Testis (tissue), 3 donors: Measurements from ENCODE around the gene MCTP1. TPM values are rescaled to one million over a fixed set of nuclear protein-coding genes. Genes with fewer than 3 reads are reported as not detected.

ENCODE experiments used
- DNase-seq: peaks from one replicate; pipeline ENCODE4 v3.0.0-alpha.2; 2019
- H3K27ac ChIP-seq, 2 donors: fragments of 200-600 bp; sonication (generic); one replicate each; pipeline ENCODE4 v1.5.1; 2019
- H3K27me3 ChIP-seq: fragments of 200-600 bp; sonication (generic); one replicate; pipeline ENCODE4 v1.5.1; 2019
- H3K36me3 ChIP-seq: fragments of 200-600 bp; sonication (generic); one replicate; pipeline ENCODE4 v1.5.1; 2017; ENCODE audit warnings: low read depth; ENCODE audit errors: missing control alignments
- H3K4me1 ChIP-seq: fragments of 200-600 bp; sonication (generic); one replicate; pipeline ENCODE4 v1.5.1; 2019
- H3K4me3 ChIP-seq, 2 donors: fragments of 200-600 bp; sonication (generic); one replicate each; pipeline ENCODE4 v1.5.1; 2017 to 2019
- H3K9me3 ChIP-seq: fragments of 200-600 bp; sonication (generic); one replicate; pipeline ENCODE4 v1.5.1; 2017
- CTCF ChIP-seq, 3 experiments: fragments of 450-650 bp in 2 of 3; fragments of 200-600 bp in 1 of 3; sonication (generic) in 1 of 3; IDR thresholded peaks; one replicate each; pipeline ENCODE4 v1.5.1; 2016 to 2019; ENCODE audit warnings: antibody characterized with exemption in 3 of 3, mild to moderate bottlenecking in 2 of 3, moderate library complexity in 1 of 3
- POLR2A ChIP-seq: fragments of 450-650 bp; IDR thresholded peaks from one replicate; pipeline ENCODE4 v1.6.1; 2017; ENCODE audit warnings: antibody characterized with exemption, mild to moderate bottlenecking, moderate library complexity
- WGBS, 2 donors: methylation state at CpG; one replicate each; pipeline ENCODE4 v1.1.5; 2018; 5-methylcytosine and 5-hydroxymethylcytosine counted together
- intact Hi-C: fragments of 100-400 bp; cut with DNase I; formaldehyde crosslinking; loops from one replicate; pipeline ENCODE4 v1.15.1; 2023; ENCODE audit warnings: low total_unique reads
- polyA plus RNA-seq: library from polyadenylated mRNA; stranded (reverse); fragments of 350-450 nt; fragmentation: Illumina TruSeq; extraction: RNeasy Lipid Tissue Mini Kit (QIAGEN cat#74804); gene quantifications from one replicate; pipeline ENCODE4 v1.2.3, GENCODE V29; 2014; ENCODE audit warnings: low read depth, low replicate concordance; ENCODE audit not compliant: insufficient read depth
- total RNA-seq, 2 donors: library from RNA; depleted of rRNA; stranded (reverse); fragments of >200 nt; gene quantifications; one replicate each; pipeline ENCODE4 v1.2.3, GENCODE V29; 2016

The MCTP1 gene
- total and polyA plus RNA-seq, 3 donors from 2014 or later = 7.4 to 15.5 (median 9.7) TPM

GRCh38 chr5:94893412-94894135 lies 391.3 kb downstream of the MCTP1 start:
- H3K4me1 ChIP-seq = no peaks in the 10 kb centered on the region
- H3K36me3 ChIP-seq = no peaks in the 10 kb centered on the region
- no peak overlapping the region for H3K27ac ChIP-seq
- H3K9me3 ChIP-seq = no peaks in the 10 kb centered on the region
- no peak overlapping the region for H3K4me3 ChIP-seq
- no peaks in the 10 kb centered on the region for H3K27me3 ChIP-seq
- intact Hi-C loops = no loop called here
- TF ChIP-seq CTCF (IDR thresholded peaks at IDR 0.05) (peak in 1 of 3 experiments; percentile 21), POLR2A (no peak)
- WGBS, 2 donors = 55 to 60% methylated on average over 5 of the region's 5 CpGs
- no peak for DNase-seq

- 92 to 93% methylated on average over 9 of the region's 9 CpGs for WGBS, 2 donors
- Histone ChIP-seq H3K27ac (no peak overlapping the region), H3K9me3 (no peaks in the 10 kb centered on the region), H3K4me1 (no peaks in the 10 kb centered on the region), H3K36me3 (no peaks in the 10 kb centered on the region), H3K4me3 (no peak overlapping the region), H3K27me3 (no peaks in the 10 kb centered on the region)
- no peak for DNase-seq
- TF ChIP-seq CTCF (IDR thresholded peaks at IDR 0.05) (no peak), POLR2A (no peak)
- intact Hi-C loops = no loop called here
Observed at GRCh38 chr5:94891972-94892371, 392.9 kb downstream of the MCTP1 start.

- no peak for DNase-seq
- H3K27me3 ChIP-seq = no peaks in the 10 kb centered on the region
- TF ChIP-seq CTCF (IDR thresholded peaks at IDR 0.05) (no peak), POLR2A (no peak)
- no peak overlapping the region for H3K4me3 ChIP-seq
- WGBS, 2 donors = 80% methylated on average over 5 of the region's 5 CpGs
- no peaks in the 10 kb centered on the region for H3K4me1 ChIP-seq
- H3K36me3 ChIP-seq = no peaks in the 10 kb centered on the region
- H3K9me3 ChIP-seq = no peaks in the 10 kb centered on the region
- H3K27ac ChIP-seq = no peak overlapping the region
- intact Hi-C loops = no loop called here
Observed at GRCh38 chr5:94891565-94891964, 393.3 kb downstream of the MCTP1 start.

- Histone ChIP-seq H3K27me3 (no peaks in the 10 kb centered on the region), H3K4me1 (no peaks in the 10 kb centered on the region), H3K4me3 (no peak overlapping the region), H3K36me3 (no peaks in the 10 kb centered on the region), H3K27ac (no peak overlapping the region), H3K9me3 (no peaks in the 10 kb centered on the region)
- intact Hi-C loops = no loop called here
- 76 to 85% methylated on average over 4 of the region's 4 CpGs for WGBS, 2 donors
- TF ChIP-seq CTCF (IDR thresholded peaks at IDR 0.05) (no peak), POLR2A (no peak)
- DNase-seq = no peak
Observed at GRCh38 chr5:94890907-94891306, 394.0 kb downstream of the MCTP1 start.

GRCh38 chr5:94888674-94889073 lies 396.2 kb downstream of the MCTP1 start:
- H3K27me3 ChIP-seq = no peaks in the 10 kb centered on the region
- H3K9me3 ChIP-seq = no peaks in the 10 kb centered on the region
- H3K4me3 ChIP-seq = no peak overlapping the region
- H3K27ac ChIP-seq = no peak overlapping the region
- TF ChIP-seq CTCF (IDR thresholded peaks at IDR 0.05) (no peak), POLR2A (no peak)
- H3K4me1 ChIP-seq = no peaks in the 10 kb centered on the region
- H3K36me3 ChIP-seq = no peaks in the 10 kb centered on the region
- DNase-seq = no peak
- intact Hi-C loops = no loop called here
- 88 to 91% methylated on average over 3 of the region's 3 CpGs for WGBS, 2 donors
